HepG2 (cell line): Measurements from ENCODE around the gene ZG16. TPM values are rescaled to one million over a fixed set of nuclear protein-coding genes. Genes with fewer than 3 reads are reported as not detected.

ENCODE experiments used
- CC2D1A ChIP-seq: sonication (generic); formaldehyde crosslinking; IDR thresholded peaks from 2 replicates; pipeline ENCODE4 v1.8.1; 2023; ENCODE audit warnings: mild to moderate bottlenecking, missing genetic modification reagents
- GABPB1 ChIP-seq: IDR thresholded peaks from 2 replicates; pipeline ENCODE4 v1.6.1; 2016; ENCODE audit warnings: mild to moderate bottlenecking, missing genetic modification reagents, moderate library complexity, missing compliant biosample characterization
- GFI1 ChIP-seq: sonication (generic); formaldehyde crosslinking; IDR thresholded peaks from 2 replicates; pipeline ENCODE4 v1.5.0; 2020; ENCODE audit warnings: missing genetic modification reagents, mild to moderate bottlenecking, borderline replicate concordance
- NPAS2 ChIP-seq: sonication (generic); formaldehyde crosslinking; IDR thresholded peaks from 2 replicates; pipeline ENCODE4 v1.8.0; 2022; ENCODE audit warnings: mild to moderate bottlenecking, missing genetic modification reagents, borderline replicate concordance
- RFX5 ChIP-seq: IDR thresholded peaks from 2 replicates; pipeline ENCODE4 v1.6.1; 2011; ENCODE audit warnings: low read depth, low read length, improper control_type of control experiment
- SATB2 ChIP-seq: sonication (generic); formaldehyde crosslinking; IDR thresholded peaks from 2 replicates; pipeline ENCODE4 v1.5.0; 2020; ENCODE audit warnings: missing genetic modification reagents
- SRSF9 ChIP-seq: fragments of 200-400 bp; formaldehyde crosslinking; IDR thresholded peaks from 2 replicates; pipeline ENCODE4 v1.6.1; 2018; ENCODE audit warnings: borderline replicate concordance, mild to moderate bottlenecking, low read depth, low read length; ENCODE audit not compliant: insufficient read depth, poor library complexity, severe bottlenecking
- U2AF2 ChIP-seq: fragments of 200-400 bp; formaldehyde crosslinking; IDR thresholded peaks from 2 replicates; pipeline ENCODE4 v1.6.1; 2017; ENCODE audit warnings: low read depth, mild to moderate bottlenecking, low read length
- ZNF251 ChIP-seq: sonication (generic); formaldehyde crosslinking; IDR thresholded peaks from 2 replicates; pipeline ENCODE4 v1.9.0; 2021; ENCODE audit warnings: mild to moderate bottlenecking, missing genetic modification reagents
- polyA plus RNA-seq, 8 experiments: library from polyadenylated mRNA; depleted of rRNA in 3 of 8; stranded (reverse) in 7 of 8; unstranded in 1 of 8; fragments of >200 nt; fragmentation: Illumina TruSeq in 4 of 8; extraction: Trizol in 4 of 8; gene quantifications; 2 replicates each; pipeline versions ENCODE4 v1.2.1 to v1.2.3, GENCODE V29; 2011 to 2016; ENCODE audit warnings: low read depth in 4 of 8, missing spikeins in 1 of 8, mixed read lengths in 1 of 8; ENCODE audit not compliant: insufficient read depth in 1 of 8
- total RNA-seq, 5 experiments: library from RNA; depleted of rRNA; stranded (reverse); fragments of >200 nt; fragmentation: Illumina TruSeq; extraction: Trizol; gene quantifications; 2 replicates each; pipeline ENCODE4 v1.2.3, GENCODE V29; 2016; ENCODE audit warnings: low read depth in 1 of 5
- TF ChIP-seq, protein P1 (sequence below): sonication (generic); formaldehyde crosslinking; IDR thresholded peaks from one replicate; pipeline ENCODE4 v1.5.1; 2020; ENCODE audit warnings: mild to moderate bottlenecking, missing genetic modification reagents; ENCODE audit errors: not compliant biosample characterization
- TF ChIP-seq, protein P2 (sequence below): sonication (generic); formaldehyde crosslinking; IDR thresholded peaks from 2 replicates; pipeline ENCODE4 v1.5.0; 2020; ENCODE audit warnings: missing genetic modification reagents
- TF ChIP-seq, protein P3 (sequence below): sonication (generic); formaldehyde crosslinking; IDR thresholded peaks from 2 replicates; pipeline ENCODE4 v1.5.0; 2020; ENCODE audit warnings: mild to moderate bottlenecking, missing genetic modification reagents
- TF ChIP-seq, protein P4 (sequence below): sonication (generic); formaldehyde crosslinking; IDR thresholded peaks from 2 replicates; pipeline ENCODE4 v1.4.0; 2020; ENCODE audit warnings: missing genetic modification reagents

The ZG16 gene
- total and polyA plus RNA-seq, 2 of the 13 experiments (the other 11 are each of a cell fraction or from before 2014, with no cell fraction given) = 0.04 to 0.07 TPM

DNA sequence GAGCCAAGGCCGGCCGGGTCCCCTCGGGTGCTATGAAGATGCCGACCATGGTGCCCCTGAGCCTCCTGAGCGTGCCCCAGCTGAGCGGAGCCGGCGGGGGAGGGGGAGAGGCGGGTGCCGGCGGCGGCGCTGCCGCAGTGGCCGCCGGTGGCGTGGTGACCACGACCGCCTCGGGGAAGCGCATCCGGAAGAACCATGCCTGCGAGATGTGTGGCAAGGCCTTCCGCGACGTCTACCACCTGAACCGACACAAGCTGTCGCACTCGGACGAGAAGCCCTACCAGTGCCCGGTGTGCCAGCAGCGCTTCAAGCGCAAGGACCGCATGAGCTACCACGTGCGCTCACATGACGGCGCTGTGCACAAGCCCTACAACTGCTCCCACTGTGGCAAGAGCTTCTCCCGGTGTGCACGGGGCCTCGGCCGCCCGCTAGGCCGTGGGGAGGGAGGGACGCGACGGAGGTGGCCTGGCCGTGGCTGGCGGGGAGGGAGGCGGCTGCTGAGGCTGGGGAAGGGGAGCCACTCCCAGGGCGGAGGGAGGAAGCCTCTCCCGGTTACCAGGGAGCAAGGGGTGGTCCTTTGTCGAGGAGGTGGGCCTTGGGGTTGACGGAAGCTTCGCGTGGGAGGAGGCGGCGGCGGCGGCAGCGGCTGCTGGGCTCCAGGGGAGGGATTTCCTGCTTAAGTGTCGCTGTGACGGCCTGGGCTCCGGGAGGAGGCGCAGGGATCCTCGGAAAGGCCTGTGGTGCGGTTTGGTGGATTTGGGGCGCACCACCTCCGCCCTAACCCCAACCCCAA, 29.6 kb downstream of the ZG16 start (continued):
- TF ChIP-seq, protein P1, sequence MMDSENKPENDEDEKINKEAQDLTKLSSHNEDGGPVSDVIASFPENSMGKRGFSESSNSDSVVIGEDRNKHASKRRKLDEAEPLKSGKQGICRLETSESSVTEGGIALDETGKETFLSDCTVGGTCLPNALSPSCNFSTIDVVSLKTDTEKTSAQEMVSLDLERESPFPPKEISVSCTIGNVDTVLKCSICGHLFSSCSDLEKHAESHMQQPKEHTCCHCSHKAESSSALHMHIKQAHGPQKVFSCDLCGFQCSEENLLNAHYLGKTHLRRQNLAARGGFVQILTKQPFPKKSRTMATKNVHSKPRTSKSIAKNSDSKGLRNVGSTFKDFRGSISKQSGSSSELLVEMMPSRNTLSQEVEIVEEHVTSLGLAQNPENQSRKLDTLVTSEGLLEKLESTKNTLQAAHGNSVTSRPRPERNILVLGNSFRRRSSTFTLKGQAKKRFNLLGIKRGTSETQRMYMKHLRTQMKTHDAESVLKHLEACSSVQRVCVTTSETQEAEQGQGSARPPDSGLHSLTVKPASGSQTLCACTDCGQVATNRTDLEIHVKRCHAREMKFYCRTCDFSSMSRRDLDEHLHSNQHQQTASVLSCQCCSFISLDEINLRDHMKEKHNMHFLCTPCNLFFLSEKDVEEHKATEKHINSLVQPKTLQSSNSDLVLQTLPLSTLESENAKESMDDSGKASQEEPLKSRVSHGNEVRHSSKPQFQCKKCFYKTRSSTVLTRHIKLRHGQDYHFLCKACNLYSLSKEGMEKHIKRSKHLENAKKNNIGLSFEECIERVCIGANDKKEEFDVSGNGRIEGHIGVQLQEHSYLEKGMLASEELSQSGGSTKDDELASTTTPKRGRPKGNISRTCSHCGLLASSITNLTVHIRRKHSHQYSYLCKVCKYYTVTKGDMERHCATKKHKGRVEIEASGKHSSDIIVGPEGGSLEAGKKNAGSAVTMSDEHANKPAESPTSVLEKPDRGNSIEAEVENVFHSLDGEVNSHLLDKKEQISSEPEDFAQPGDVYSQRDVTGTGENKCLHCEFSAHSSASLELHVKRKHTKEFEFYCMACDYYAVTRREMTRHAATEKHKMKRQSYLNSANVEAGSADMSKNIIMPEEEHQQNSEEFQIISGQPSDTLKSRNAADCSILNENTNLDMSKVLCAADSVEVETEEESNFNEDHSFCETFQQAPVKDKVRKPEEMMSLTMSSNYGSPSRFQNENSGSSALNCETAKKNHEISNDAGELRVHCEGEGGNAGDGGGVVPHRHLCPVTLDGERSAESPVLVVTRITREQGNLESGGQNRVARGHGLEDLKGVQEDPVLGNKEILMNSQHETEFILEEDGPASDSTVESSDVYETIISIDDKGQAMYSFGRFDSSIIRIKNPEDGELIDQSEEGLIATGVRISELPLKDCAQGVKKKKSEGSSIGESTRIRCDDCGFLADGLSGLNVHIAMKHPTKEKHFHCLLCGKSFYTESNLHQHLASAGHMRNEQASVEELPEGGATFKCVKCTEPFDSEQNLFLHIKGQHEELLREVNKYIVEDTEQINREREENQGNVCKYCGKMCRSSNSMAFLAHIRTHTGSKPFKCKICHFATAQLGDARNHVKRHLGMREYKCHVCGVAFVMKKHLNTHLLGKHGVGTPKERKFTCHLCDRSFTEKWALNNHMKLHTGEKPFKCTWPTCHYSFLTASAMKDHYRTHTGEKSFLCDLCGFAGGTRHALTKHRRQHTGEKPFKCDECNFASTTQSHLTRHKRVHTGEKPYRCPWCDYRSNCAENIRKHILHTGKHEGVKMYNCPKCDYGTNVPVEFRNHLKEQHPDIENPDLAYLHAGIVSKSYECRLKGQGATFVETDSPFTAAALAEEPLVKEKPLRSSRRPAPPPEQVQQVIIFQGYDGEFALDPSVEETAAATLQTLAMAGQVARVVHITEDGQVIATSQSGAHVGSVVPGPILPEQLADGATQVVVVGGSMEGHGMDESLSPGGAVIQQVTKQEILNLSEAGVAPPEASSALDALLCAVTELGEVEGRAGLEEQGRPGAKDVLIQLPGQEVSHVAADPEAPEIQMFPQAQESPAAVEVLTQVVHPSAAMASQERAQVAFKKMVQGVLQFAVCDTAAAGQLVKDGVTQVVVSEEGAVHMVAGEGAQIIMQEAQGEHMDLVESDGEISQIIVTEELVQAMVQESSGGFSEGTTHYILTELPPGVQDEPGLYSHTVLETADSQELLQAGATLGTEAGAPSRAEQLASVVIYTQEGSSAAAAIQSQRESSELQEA (CRISPR knock-in tag) = peak; percentile 100
- TF ChIP-seq SATB2 = peak; percentile 99
- TF ChIP-seq, protein P2, sequence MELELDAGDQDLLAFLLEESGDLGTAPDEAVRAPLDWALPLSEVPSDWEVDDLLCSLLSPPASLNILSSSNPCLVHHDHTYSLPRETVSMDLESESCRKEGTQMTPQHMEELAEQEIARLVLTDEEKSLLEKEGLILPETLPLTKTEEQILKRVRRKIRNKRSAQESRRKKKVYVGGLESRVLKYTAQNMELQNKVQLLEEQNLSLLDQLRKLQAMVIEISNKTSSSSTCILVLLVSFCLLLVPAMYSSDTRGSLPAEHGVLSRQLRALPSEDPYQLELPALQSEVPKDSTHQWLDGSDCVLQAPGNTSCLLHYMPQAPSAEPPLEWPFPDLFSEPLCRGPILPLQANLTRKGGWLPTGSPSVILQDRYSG (CRISPR knock-in tag) = peak; percentile 98
- no peak for TF ChIP-seq SRSF9
- TF ChIP-seq NPAS2 = no peak
- TF ChIP-seq, protein P3, sequence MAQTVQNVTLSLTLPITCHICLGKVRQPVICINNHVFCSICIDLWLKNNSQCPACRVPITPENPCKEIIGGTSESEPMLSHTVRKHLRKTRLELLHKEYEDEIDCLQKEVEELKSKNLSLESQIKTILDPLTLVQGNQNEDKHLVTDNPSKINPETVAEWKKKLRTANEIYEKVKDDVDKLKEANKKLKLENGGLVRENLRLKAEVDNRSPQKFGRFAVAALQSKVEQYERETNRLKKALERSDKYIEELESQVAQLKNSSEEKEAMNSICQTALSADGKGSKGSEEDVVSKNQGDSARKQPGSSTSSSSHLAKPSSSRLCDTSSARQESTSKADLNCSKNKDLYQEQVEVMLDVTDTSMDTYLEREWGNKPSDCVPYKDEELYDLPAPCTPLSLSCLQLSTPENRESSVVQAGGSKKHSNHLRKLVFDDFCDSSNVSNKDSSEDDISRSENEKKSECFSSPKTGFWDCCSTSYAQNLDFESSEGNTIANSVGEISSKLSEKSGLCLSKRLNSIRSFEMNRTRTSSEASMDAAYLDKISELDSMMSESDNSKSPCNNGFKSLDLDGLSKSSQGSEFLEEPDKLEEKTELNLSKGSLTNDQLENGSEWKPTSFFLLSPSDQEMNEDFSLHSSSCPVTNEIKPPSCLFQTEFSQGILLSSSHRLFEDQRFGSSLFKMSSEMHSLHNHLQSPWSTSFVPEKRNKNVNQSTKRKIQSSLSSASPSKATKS (CRISPR knock-in tag) = peak; percentile 97; the same call in 1 of the 2 replicates
- TF ChIP-seq ZNF251 (CRISPR knock-in tag) = peak; percentile 98
- peak; percentile 92 for TF ChIP-seq CC2D1A
- TF ChIP-seq, protein P4, sequence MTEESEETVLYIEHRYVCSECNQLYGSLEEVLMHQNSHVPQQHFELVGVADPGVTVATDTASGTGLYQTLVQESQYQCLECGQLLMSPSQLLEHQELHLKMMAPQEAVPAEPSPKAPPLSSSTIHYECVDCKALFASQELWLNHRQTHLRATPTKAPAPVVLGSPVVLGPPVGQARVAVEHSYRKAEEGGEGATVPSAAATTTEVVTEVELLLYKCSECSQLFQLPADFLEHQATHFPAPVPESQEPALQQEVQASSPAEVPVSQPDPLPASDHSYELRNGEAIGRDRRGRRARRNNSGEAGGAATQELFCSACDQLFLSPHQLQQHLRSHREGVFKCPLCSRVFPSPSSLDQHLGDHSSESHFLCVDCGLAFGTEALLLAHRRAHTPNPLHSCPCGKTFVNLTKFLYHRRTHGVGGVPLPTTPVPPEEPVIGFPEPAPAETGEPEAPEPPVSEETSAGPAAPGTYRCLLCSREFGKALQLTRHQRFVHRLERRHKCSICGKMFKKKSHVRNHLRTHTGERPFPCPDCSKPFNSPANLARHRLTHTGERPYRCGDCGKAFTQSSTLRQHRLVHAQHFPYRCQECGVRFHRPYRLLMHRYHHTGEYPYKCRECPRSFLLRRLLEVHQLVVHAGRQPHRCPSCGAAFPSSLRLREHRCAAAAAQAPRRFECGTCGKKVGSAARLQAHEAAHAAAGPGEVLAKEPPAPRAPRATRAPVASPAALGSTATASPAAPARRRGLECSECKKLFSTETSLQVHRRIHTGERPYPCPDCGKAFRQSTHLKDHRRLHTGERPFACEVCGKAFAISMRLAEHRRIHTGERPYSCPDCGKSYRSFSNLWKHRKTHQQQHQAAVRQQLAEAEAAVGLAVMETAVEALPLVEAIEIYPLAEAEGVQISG (CRISPR knock-in tag) = peak; percentile 94
- TF ChIP-seq RFX5 = no peak
- peak; percentile 90 for TF ChIP-seq GABPB1 (CRISPR knock-in tag)
- no peak for TF ChIP-seq U2AF2
- TF ChIP-seq GFI1 (CRISPR knock-in tag) = peak; percentile 86; the same call in 1 of the 2 replicates
